Peyer's patch (tissue), 4 donors: Measurements from ENCODE around the gene SSBP1. TPM values are rescaled to one million over a fixed set of nuclear protein-coding genes. Genes with fewer than 3 reads are reported as not detected.

Experiments used
- DNase-seq, 3 donors: peaks; one replicate each; pipeline ENCODE4 v3.0.0-alpha.2; 2017 to 2019
- H3K27ac ChIP-seq, 4 donors: fragments of 200-600 bp; sonication (generic); one replicate each; pipeline ENCODE4 v1.5.1; 2016 to 2019
- H3K27me3 ChIP-seq, 2 donors: fragments of 200-600 bp; sonication (generic); one replicate each; pipeline ENCODE4 v1.5.1; 2019
- H3K36me3 ChIP-seq, 3 donors: fragments of 200-600 bp; sonication (generic); one replicate each; pipeline ENCODE4 v1.5.1; 2016 to 2019
- H3K4me1 ChIP-seq, 4 donors: fragments of 200-600 bp; sonication (generic); one replicate each; pipeline ENCODE4 v1.5.1; 2016 to 2019
- H3K4me3 ChIP-seq, 4 donors: fragments of 200-600 bp; sonication (generic); 1 replicate in 3 of 4; 2 replicates in 1 of 4; pipeline ENCODE4 v1.5.1; 2016 to 2019; ENCODE audit warnings: mild to moderate bottlenecking in 1 of 4
- H3K9me3 ChIP-seq, 4 donors: fragments of 200-600 bp; sonication (generic); one replicate each; pipeline ENCODE4 v1.5.1; 2016 to 2019; ENCODE audit warnings: mild to moderate bottlenecking in 1 of 4
- POLR2A ChIP-seq, 2 donors: fragments of 450-650 bp; IDR thresholded peaks; one replicate each; pipeline ENCODE4 v1.5.1; 2017; ENCODE audit warnings: antibody characterized with exemption in 2 of 2, mild to moderate bottlenecking in 2 of 2, moderate library complexity in 2 of 2
- total RNA-seq, 4 donors: library from RNA; depleted of rRNA; stranded (reverse); fragments of >200 nt; gene quantifications; one replicate each; pipeline ENCODE4 v1.1.0, GENCODE V29; 2016
- TF ChIP-seq, protein P1 (sequence below), 6 experiments: fragments of 450-650 bp in 4 of 6; fragments of 200-600 bp in 2 of 6; sonication (generic) in 1 of 6; IDR thresholded peaks; one replicate each; pipeline ENCODE4 v1.5.1; 2017 to 2019; ENCODE audit warnings: antibody characterized with exemption in 6 of 6, mild to moderate bottlenecking in 3 of 6, moderate library complexity in 1 of 6

The SSBP1 gene
- total RNA-seq, 4 donors from 2014 or later: 54.4 to 106 (median 67.7) TPM

GRCh38 chr7:141704741-141705140 lies 33.4 kb upstream of the SSBP1 start:
- Histone ChIP-seq H3K4me1 (peaks cover 0 to 26% (median 4%) of the 10 kb centered on the region in 4 donors), H3K27me3 (no peaks in the 10 kb centered on the region), H3K27ac (no peak overlapping the region), H3K36me3 (no peaks in the 10 kb centered on the region), H3K9me3 (no peaks in the 10 kb centered on the region), H3K4me3 (no peak overlapping the region)
- no peak for DNase-seq
- TF ChIP-seq, protein P1, sequence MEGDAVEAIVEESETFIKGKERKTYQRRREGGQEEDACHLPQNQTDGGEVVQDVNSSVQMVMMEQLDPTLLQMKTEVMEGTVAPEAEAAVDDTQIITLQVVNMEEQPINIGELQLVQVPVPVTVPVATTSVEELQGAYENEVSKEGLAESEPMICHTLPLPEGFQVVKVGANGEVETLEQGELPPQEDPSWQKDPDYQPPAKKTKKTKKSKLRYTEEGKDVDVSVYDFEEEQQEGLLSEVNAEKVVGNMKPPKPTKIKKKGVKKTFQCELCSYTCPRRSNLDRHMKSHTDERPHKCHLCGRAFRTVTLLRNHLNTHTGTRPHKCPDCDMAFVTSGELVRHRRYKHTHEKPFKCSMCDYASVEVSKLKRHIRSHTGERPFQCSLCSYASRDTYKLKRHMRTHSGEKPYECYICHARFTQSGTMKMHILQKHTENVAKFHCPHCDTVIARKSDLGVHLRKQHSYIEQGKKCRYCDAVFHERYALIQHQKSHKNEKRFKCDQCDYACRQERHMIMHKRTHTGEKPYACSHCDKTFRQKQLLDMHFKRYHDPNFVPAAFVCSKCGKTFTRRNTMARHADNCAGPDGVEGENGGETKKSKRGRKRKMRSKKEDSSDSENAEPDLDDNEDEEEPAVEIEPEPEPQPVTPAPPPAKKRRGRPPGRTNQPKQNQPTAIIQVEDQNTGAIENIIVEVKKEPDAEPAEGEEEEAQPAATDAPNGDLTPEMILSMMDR (IDR thresholded peaks at IDR 0.05): no peak
- no peak for TF ChIP-seq POLR2A (IDR thresholded peaks at IDR 0.05)

DNA sequence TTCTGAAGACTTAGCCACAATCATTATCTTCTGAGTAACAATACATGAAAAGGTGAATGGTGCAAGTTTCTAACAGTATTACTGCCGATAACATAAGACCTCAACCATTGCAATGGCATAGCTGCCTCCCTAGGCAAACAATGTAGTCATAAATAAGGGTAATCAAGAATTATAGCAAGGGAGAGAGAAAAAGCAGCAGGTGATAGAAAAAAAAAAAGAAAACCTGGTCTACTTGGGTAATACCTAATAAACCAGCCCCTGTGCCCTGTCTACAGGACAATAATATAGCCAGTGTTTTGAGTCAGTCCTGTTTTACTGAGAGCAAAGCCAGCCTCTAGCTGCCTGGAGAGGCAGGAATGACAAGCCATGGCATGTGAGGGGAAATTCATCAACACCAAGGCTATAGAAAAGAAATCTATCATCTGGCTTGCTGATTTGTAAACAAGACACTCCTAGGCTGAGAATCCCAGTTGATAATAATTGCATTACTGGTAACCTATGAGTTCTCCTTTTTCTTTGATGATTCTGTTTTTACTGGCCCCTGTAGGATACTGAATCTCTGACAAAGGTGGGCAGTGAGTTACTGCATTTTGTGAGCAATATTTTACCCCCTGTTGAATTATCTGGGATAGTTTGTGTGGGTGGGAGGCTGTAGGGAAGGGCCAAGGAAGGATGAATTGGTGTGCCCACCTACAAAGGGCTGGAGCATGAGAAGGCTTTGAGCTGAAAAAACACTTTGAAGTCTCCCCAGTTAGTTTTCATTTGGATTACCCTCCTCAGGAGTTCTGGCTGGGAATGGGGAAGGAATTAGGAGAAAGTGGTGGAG lies 31.7 kb upstream of the SSBP1 start:
- Histone ChIP-seq H3K9me3 (no peaks in the 10 kb centered on the region), H3K36me3 (no peaks in the 10 kb centered on the region), H3K4me1 (peaks cover 0 to 19% (median 0%) of the 10 kb centered on the region in 4 donors), H3K27me3 (no peaks in the 10 kb centered on the region), H3K4me3 (no peak overlapping the region), H3K27ac (no peak overlapping the region)
- no peak for TF ChIP-seq POLR2A (IDR thresholded peaks at IDR 0.05)
- TF ChIP-seq, protein P1 (IDR thresholded peaks at IDR 0.05): no peak
- no peak for DNase-seq

DNA sequence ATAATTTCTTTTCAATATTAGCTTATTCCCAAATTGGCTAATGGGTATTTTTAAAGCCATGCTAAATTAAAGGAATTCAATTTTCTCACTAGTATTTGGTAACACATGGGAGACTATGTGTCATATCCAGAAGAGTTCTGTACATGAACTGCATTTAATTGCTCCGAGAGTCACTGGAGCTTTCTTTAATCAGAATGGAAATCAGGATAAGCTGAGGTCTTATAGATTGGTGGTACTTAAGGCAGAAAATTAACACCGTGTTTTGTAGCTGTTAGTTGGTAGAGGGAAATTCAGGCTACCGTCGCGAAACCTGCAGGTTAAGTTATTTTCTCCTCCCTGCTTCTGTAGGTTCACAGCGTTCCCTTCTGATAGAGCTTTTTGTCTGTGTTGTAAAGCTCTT lies 29.8 kb upstream of the SSBP1 start, which contains the start of gene WEE2:
WEE2 (plus strand) TSS at position 3 of the 400 bp plus-strand sequence. CDS start 406 bp downstream, outside the sequence.
- no peaks in the 10 kb centered on the region for H3K9me3 ChIP-seq
- no peak within 1 kb of the TSS for H3K4me3 ChIP-seq
- TF ChIP-seq, protein P1 (IDR thresholded peaks at IDR 0.05): no peak
- no peak for TF ChIP-seq POLR2A (IDR thresholded peaks at IDR 0.05)
- no peaks in the 10 kb centered on the region for H3K27me3 ChIP-seq
- H3K36me3 ChIP-seq: no peaks in the 10 kb centered on the region
- DNase-seq: no peak
- peaks cover 0 to 9% (median 0%) of the 10 kb centered on the region in 4 donors for H3K4me1 ChIP-seq
- H3K27ac ChIP-seq: no peak within 1 kb of the TSS

DNA sequence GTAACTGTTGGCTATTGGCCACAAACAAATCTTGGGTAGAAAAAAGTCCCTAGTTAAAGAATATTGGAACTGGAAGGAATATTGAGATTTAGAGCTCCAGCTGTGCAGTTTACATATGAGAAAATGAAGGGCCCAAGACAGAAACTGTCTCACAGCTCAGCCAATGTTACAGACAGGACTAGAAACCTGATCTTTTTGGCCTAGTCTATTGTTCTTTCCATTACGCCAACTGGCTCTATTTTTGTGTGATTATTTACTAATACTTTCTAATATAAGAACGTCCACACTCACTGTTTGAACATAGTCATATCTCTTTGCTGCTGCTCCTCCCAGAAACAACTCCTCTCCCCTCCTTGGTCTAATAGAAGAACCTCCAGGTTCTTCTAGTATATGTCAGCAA lies 28.8 kb upstream of the SSBP1 start:
- peaks cover 0 to 9% (median 0%) of the 10 kb centered on the region in 4 donors for H3K4me1 ChIP-seq
- TF ChIP-seq, protein P1 (IDR thresholded peaks at IDR 0.05): no peak
- no peak for TF ChIP-seq POLR2A (IDR thresholded peaks at IDR 0.05)
- DNase-seq: no peak
- no peaks in the 10 kb centered on the region for H3K27me3 ChIP-seq
- H3K9me3 ChIP-seq: no peaks in the 10 kb centered on the region
- H3K27ac ChIP-seq: no peak overlapping the region
- no peaks in the 10 kb centered on the region for H3K36me3 ChIP-seq
- no peak overlapping the region for H3K4me3 ChIP-seq

- DNase-seq: no peak
- TF ChIP-seq, protein P1 (IDR thresholded peaks at IDR 0.05): no peak
- TF ChIP-seq POLR2A (IDR thresholded peaks at IDR 0.05): no peak
- no peak overlapping the region for H3K27ac ChIP-seq
These were observed 28.4 kb upstream of the SSBP1 start for GRCh38 chr7:141709749-141710148.

More at GRCh38 chr7:141709749-141710148, 28.4 kb upstream of the SSBP1 start:
- H3K27me3 ChIP-seq: no peaks in the 10 kb centered on the region
- H3K4me3 ChIP-seq: no peak overlapping the region
- peaks cover 0 to 9% (median 0%) of the 10 kb centered on the region in 4 donors for H3K4me1 ChIP-seq
- no peaks in the 10 kb centered on the region for H3K36me3 ChIP-seq
- H3K9me3 ChIP-seq: no peaks in the 10 kb centered on the region
